GM12891 (cell line): ENCODE measurements around the gene PPP1R3F.

Experiments used
- DNase-seq: peaks from one replicate; pipeline ENCODE4 v3.0.0; 2011; ENCODE audit warnings: low spot score; ENCODE audit not compliant: insufficient read length
- FAIRE-seq: peaks from 2 replicates; lab custom pipeline; 2011; peaks lifted over from hg19 to GRCh38; lab: Jason Lieb, UNC
- PAX5 ChIP-seq: IDR thresholded peaks from 2 replicates; pipeline ENCODE4 v1.6.1; 2011; ENCODE audit warnings: low read length, moderate library complexity, mild to moderate bottlenecking; ENCODE audit not compliant: insufficient read depth, severe bottlenecking
- POLR2A ChIP-seq: IDR thresholded peaks from 2 replicates; pipeline ENCODE4 v1.6.1; 2011; ENCODE audit warnings: low read depth, low read length, control low read depth
- POLR2AphosphoS5 ChIP-seq: IDR thresholded peaks from 2 replicates; pipeline ENCODE4 v1.6.1; 2011; ENCODE audit warnings: low read depth, low read length, control low read depth
- POU2F2 ChIP-seq: IDR thresholded peaks from 2 replicates; pipeline ENCODE4 v1.6.1; 2011; ENCODE audit warnings: low read depth, mild to moderate bottlenecking, control low read depth, low read length, moderate library complexity
- SPI1 ChIP-seq: IDR thresholded peaks from 2 replicates; pipeline ENCODE4 v1.6.1; 2011; ENCODE audit warnings: low read depth, low read length, control low read depth
- TAF1 ChIP-seq: IDR thresholded peaks from 2 replicates; pipeline ENCODE4 v1.6.1; 2011; ENCODE audit warnings: low read depth, low read length, control low read depth

PPP1R3F gene

DNA sequence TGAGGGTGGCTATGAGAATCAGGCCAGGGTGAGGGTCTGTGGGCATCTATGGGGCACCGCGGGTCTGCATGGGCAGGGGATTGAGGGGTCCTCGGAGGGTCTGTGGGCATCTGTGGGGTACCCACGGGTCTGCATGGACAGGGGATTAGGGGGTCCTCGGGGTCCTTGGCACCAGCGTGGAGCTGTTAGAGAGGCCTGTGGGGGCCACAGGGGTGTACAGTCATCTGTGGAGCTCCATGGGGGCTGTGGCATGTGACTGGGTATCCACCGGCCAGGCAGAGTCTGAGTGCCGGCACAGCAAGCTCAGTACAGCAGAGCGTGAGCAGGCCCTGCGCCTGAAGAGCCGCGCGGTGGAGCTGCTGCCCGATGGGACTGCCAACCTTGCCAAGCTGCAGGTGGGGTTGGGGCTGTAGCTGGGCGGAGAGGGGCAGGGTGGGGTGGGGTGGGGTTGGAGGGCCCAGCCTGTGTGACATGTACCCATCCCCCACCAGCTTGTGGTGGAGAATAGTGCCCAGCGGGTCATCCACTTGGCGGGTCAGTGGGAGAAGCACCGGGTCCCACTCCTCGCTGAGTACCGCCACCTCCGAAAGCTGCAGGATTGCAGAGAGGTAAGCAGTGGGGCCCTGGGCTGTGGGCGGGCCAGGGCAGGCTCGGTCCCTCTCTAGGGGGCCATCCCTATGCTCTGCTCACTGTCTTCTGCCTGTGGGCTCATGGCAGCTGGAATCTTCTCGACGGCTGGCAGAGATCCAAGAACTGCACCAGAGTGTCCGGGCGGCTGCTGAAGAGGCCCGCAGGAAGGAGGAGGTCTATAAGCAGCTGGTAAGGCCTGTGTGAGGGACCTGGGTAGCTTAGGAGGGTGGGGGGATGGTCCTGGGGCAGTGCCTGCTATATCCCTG is 21.4 kb upstream of the PPP1R3F start:
- no peak for TF ChIP-seq POU2F2
- no peak for DNase-seq
- FAIRE-seq: no peak

DNA sequence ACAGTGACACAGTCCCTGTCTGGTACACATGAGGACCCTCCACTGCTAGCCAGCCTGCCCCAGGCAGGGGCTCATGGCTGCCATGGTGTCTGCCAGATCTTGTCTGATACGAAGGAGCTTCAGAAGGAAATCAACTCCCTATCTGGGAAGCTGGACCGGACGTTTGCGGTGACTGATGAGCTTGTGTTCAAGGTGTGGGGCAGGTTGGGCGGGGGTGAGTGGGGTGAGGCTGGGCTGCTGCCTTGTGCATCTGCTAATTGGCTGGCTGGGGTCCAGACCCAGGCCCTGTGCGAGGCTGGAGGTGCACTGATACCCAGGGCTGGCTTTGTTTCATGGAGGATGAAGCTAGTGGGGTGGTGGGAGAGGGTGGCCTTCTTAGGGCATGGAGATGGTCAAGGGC is 20.5 kb upstream of the PPP1R3F start:
- FAIRE-seq (no peak), DNase-seq (no peak)

DNA sequence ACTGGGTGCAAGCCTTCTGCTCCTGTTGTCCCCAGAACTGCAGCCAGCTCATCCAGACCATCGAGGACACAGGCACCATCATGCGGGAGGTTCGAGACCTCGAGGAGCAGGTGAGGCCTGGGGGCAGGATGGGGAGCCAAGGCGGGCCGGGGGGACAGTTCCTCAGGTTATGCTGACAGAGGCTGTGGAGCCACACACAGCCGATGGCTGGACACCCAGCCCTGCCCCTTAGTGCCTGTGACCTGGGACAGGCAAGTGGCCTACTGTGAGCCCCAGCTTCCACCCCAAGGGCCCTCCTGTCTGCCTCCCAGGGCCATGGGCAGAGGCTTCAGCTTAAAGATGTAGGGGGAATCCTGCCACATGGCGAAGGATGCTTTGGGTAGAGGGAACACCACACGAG is 20.0 kb upstream of the PPP1R3F start:
- DNase-seq (no peak), FAIRE-seq (no peak)
- no peak for TF ChIP-seq PAX5

More for the DNA sequence above, 20.5 kb upstream of the PPP1R3F start:
- TF ChIP-seq TAF1: no peak
- no peak for TF ChIP-seq POU2F2
- no peak for TF ChIP-seq POLR2AphosphoS5
- TF ChIP-seq POLR2A: no peak
- TF ChIP-seq PAX5: no peak
- no peak for TF ChIP-seq SPI1

DNA sequence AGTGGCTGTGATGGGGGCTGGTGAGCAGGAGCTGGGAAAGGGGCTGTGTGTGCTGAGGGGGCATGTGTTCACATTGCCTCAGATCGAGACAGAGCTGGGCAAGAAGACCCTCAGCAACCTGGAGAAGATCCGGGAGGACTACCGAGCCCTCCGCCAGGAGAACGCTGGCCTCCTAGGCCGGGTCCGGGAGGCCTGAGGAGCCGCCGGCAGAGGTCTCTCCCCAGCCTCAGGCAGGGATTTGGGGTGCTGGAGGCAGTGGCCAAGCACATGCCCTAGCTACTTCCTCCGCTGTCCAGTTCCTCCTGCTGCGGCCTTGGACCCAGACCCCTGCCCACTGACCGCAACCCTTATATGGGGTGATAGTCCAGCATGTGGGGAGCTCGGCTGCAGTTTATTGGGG is 19.5 kb upstream of the PPP1R3F start:
- FAIRE-seq (no peak), DNase-seq (no peak)

DNA sequence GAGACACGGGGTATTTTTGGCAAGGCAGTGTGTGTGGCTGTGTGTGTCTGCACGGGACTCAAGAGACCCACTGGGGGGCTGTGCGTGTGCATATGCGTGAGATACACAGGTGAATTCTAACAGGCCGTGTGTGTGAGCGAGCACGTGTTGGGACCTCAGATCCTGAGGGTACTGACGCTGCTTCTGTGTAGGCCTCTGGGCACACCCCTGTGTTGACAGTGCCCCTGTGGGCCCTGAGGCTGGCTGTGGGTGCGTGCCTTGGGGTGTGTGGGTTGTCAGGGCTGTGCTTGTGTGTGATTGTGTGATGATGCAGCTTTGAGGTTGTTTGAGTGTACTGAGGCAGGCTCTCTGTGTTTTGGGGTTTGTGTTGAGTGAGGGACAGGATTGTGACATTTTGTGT is 19.0 kb upstream of the PPP1R3F start:
- no peak for TF ChIP-seq POLR2AphosphoS5
- TF ChIP-seq TAF1: no peak
- TF ChIP-seq PAX5: no peak
- TF ChIP-seq POU2F2: no peak
- TF ChIP-seq SPI1: no peak
- FAIRE-seq: no peak
- no peak for DNase-seq

More for the DNA sequence above, 19.5 kb upstream of the PPP1R3F start:
- TF ChIP-seq SPI1 (no peak), POLR2A (no peak), TAF1 (no peak), POLR2AphosphoS5 (no peak), POU2F2 (no peak), PAX5 (no peak)

DNA sequence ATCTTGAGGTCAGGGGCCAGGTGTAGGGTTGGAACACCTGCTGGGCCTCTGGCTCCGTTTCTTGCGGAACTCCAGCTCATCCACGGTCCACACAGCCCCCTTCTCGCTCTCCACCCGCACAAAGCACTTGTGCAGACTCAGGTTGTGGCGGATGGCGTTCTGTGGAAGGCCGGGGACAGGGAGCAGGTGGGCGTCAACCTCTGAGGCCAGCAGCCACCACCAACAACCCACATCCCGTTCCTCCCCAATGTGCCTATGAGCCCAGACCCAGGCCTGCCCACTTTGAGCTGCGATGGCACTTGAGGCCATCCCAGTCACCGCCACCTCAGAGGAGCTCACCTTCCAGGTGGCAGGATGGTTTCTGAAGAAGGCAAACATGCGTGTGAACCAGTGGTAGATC is 18.3 kb upstream of the PPP1R3F start:
- no peak for FAIRE-seq
- no peak for DNase-seq
- TF ChIP-seq POLR2AphosphoS5 (no peak), TAF1 (no peak), PAX5 (no peak), POLR2A (no peak), SPI1 (no peak), POU2F2 (no peak)

DNA sequence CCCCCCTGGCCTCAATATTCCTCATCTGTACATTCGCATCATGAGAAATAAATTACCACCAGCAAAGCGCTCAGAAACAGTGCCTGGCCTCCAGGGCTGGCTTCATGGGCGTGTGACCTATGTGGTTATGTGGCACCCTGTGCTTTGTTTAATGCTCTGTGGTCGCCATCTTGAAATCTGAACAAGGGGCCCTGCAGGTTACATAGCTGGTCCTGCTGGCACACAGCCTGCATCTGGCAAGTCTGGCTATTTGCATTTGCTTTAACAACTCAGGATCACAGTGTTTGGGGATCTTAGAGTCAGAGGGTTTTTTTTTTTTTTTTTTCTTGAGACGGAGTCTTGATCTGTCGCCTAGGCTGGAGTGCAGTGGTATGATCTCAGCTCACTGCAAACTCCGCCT is 15.0 kb upstream of the PPP1R3F start:
- FAIRE-seq (no peak), DNase-seq (no peak)
- TF ChIP-seq TAF1: no peak
- no peak for TF ChIP-seq POU2F2
- no peak for TF ChIP-seq POLR2AphosphoS5
- TF ChIP-seq SPI1: no peak
- no peak for TF ChIP-seq PAX5
- no peak for TF ChIP-seq POLR2A

DNA sequence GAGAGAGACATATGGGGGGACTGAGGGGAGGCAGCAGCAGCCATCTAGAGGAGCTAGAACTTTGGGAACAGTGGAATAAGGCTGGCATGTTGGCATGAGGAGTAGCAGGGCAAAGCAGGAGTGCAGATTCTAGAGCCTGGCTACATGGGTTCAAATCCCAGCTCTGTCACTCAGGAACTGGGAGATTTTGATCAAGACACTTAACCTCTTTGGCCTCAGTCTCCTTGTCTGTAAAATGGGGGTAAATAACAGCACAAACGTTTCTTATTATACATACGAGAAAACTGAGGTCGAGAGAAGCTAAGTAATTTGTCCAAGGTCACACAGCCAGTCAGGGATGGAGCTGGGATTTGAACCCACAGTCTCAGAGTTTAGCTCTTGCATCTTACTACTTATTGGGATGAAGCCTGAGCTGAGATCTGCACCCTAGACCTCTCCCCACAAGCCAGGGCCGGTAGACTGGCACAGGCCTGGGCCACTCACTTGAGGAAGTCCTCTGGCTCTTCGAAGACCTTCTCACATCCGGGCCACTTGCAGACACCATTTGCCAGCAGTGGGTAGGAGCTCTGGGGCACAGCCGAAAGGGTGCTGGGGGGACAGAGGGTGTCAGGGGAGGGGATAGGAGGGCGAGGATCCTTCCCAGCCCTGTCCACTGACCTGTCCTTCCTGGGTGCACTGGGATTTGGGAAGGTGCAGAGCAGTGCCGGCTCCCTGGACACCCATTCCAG is 13.2 kb upstream of the PPP1R3F start:
- DNase-seq (no peak), FAIRE-seq (no peak)
- TF ChIP-seq TAF1 (no peak), POLR2A (no peak), PAX5 (no peak), SPI1 (no peak), POLR2AphosphoS5 (no peak), POU2F2 (no peak)

DNA sequence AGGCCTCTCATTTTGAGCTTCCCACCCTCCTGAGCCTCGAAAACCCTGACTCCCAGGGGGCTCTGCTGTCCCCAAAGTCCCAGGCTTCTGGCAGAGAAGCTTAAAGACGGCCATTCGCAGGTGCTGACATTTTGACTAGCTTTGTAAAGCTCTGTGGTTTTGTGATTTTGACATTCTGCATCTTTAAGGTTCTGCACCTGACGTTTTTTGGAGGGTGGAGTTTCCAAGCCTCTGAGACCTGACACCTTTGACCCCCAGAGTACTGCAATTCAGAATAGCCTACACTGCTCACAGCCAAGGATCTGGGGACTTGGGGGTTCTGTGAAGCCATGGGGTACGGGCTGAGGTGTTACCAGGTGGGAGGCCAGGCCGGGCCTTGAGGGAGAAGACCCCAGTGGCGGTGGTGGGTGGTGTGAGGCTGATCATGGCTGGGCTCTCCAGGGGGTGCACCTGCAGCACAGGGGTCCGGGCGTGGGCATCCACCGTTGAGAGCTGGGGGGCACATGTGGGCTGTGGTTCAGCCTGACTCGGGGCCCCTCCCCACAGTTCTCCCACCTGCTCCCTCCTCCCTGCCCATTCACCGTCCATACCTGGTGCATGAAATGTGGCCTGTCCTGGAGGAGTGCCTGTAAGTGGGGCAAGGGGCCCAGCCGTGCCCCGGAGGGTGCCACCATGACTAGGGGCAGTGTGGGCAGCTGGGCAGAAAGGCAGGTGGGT is 12.4 kb upstream of the PPP1R3F start:
- TF ChIP-seq SPI1: no peak
- TF ChIP-seq TAF1: no peak
- no peak for TF ChIP-seq PAX5
- TF ChIP-seq POLR2A: no peak
- TF ChIP-seq POLR2AphosphoS5: no peak
- no peak for TF ChIP-seq POU2F2
- FAIRE-seq: no peak
- no peak for DNase-seq
